GM12892 (cell line): Measurements from ENCODE around the gene FBXO21.

Source experiments
- POLR2A ChIP-seq: IDR thresholded peaks from 2 replicates; pipeline ENCODE4 v1.6.1; 2011; ENCODE audit warnings: low read depth, low read length, control low read depth
- POLR2AphosphoS5 ChIP-seq: IDR thresholded peaks from 2 replicates; pipeline ENCODE4 v1.6.1; 2011; ENCODE audit warnings: low read depth, low read length, control low read depth
- TAF1 ChIP-seq: IDR thresholded peaks from 2 replicates; pipeline ENCODE4 v1.6.1; 2011; ENCODE audit warnings: low read depth, mild to moderate bottlenecking, control low read depth, low read length, borderline replicate concordance

DNA sequence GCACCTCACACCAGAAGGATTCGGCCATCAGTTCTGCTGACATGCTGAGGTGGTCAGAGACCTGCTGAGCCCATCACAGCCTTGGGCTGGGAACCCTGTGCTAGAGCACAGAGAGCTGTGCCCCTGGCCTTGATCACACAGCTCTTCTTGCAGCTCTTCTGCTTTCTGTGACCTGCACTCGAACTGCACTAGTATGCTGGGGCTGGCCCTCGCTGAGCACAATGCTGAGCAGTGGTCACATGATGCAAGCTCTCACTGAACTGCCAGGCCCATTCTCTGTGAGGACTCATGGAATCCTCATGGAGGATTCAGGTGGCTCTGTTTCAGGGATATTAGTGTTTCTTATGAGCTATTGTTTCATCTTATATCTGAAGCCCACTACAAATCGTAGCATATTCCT, 22.5 kb downstream of the FBXO21 start:
- TF ChIP-seq POLR2A (no peak), POLR2AphosphoS5 (no peak), TAF1 (no peak)
